ENCODE data around the gene TMEM239.

GRCh38 chr20:2847802-2848201, 31.6 kb downstream of the TMEM239 start:
- no peak for TF ChIP-seq CTCF (IDR thresholded peaks at IDR 0.05)
- no peak for TF ChIP-seq POLR2A (IDR thresholded peaks at IDR 0.05)
